T-helper 1 cell (primary cell): Measurements from ENCODE around the gene CRTC1.

ENCODE experiments used
- DNase-seq, 5 donors: peaks; one replicate each; pipeline ENCODE4 v3.0.0-alpha.2; 2012 to 2020

Gene CRTC1

GRCh38 chr19:18653853-18654252, 29.6 kb upstream of the CRTC1 start:
- no peak for DNase-seq

- no peak for DNase-seq
These were observed 29.0 kb upstream of the CRTC1 start for GRCh38 chr19:18654469-18654868.

- no peak for DNase-seq
These were observed 28.2 kb upstream of the CRTC1 start for GRCh38 chr19:18655173-18655844.

- DNase-seq = no peak
These were observed 27.0 kb upstream of the CRTC1 start for GRCh38 chr19:18656337-18657086.

GRCh38 chr19:18657590-18658365, 25.7 kb upstream of the CRTC1 start:
- no peak for DNase-seq

GRCh38 chr19:18658366-18658855, 25.1 kb upstream of the CRTC1 start:
- DNase-seq = no peak

GRCh38 chr19:18659281-18660050, 24.0 kb upstream of the CRTC1 start:
- DNase-seq = no peak

- no peak for DNase-seq
These were observed 23.2 kb upstream of the CRTC1 start for GRCh38 chr19:18660051-18660910.

- no peak for DNase-seq
These were observed 22.4 kb upstream of the CRTC1 start for GRCh38 chr19:18660939-18661670.

GRCh38 chr19:18662972-18663732, 20.3 kb upstream of the CRTC1 start:
- no peak for DNase-seq

GRCh38 chr19:18663940-18664530, 19.4 kb upstream of the CRTC1 start:
- DNase-seq = peak in 1 of 5 donors; percentile 16

GRCh38 chr19:18665771-18666202, 17.7 kb upstream of the CRTC1 start:
- DNase-seq = no peak

- DNase-seq = no peak
These were observed 17.2 kb upstream of the CRTC1 start for GRCh38 chr19:18666317-18666716.

- DNase-seq = no peak
These were observed 16.7 kb upstream of the CRTC1 start for GRCh38 chr19:18666784-18667183.

- DNase-seq = no peak
These were observed 15.8 kb upstream of the CRTC1 start for GRCh38 chr19:18667531-18668251.

GRCh38 chr19:18668252-18668631, 15.2 kb upstream of the CRTC1 start:
- DNase-seq = no peak

GRCh38 chr19:18668744-18669523, 14.5 kb upstream of the CRTC1 start:
- no peak for DNase-seq

- no peak for DNase-seq
These were observed 14.0 kb upstream of the CRTC1 start for GRCh38 chr19:18669524-18669817.
